Mesenteric fat pad (tissue), 1 donor: ENCODE measurements around the gene FTSJ3. TPM values are rescaled to one million over a fixed set of nuclear protein-coding genes. Genes with fewer than 3 reads are reported as not detected.
"Not testable (repeated sequence)": the region's sequence is repeated elsewhere in the genome, so short reads cannot be mapped to it uniquely, and the experiment has no call there.

Experiments used
- DNase-seq: peaks from one replicate; pipeline ENCODE4 v3.0.0-alpha.2; 2020; ENCODE audit warnings: low spot score
- long read RNA-seq: library from polyadenylated mRNA; unstranded; transcript quantifications from one replicate; pipeline ENCODE4 v2.0.0, GENCODE V29; 2020
- total RNA-seq: library from RNA; stranded (reverse); fragmentation: NEBNext Ultra II Directional; extraction: Animal tissue kit (Norgen Biotek cat#: 25700); gene quantifications from one replicate; pipeline ENCODE4 v1.2.1, GENCODE V29; 2021
- donor health status: DM: yes; HTN: yes; CAD: no.

Gene FTSJ3
- 28.8 TPM for total RNA-seq
- long read RNA-seq, transcript FTSJ3-201 (21 exons, 3,559 nt), result major isoform, 51 of 113 reads
- long read RNA-seq, partial matches to known transcripts, result 56 of 113 reads
- long read RNA-seq, other reads (novel, unspliced or antisense), result 6 of 113 reads

- DNase-seq, result peak; percentile 97
These were observed at the start of gene FTSJ3, which contains the start of gene PSMC5 for GRCh38 chr17:63827002-63827800. Gene FTSJ3, minus strand, starts transcription at chr17:63827663. Its CDS starts 761 bp downstream, at chr17:63826902. Gene PSMC5, plus strand, starts transcription at chr17:63827431. Its CDS starts 60 bp downstream, at chr17:63827491.

GRCh38 chr17:63874693-63875092 lies 47.2 kb upstream of the FTSJ3 start:
- not testable (repeated sequence) for DNase-seq

DNA sequence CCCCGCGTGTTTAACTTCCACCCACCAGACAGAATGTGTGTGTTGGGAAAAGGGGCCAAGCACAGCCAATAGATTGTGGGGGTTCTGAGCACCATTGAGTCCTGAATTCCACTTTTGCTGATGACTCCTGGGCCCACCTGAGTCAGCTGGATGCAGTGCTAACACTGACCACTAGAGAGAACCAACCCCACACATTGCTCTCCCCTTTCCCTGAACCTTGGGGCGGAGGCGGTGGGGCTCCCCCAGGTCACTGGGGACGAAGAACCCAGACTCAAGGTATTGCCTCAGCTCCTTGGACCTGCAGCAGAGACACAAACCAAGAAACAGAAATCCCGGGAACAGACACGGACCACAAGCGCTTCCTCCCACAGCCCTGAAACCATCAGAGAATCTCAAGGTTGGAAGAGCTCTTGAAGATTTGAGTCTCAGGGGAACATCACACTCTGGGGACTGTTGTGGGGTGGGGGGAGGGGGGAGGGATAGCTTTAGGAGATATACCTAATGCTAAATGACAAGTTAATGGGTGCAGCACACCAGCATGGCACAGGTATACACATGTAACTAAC lies 46.7 kb upstream of the FTSJ3 start:
- DNase-seq, result not testable (repeated sequence)

DNA sequence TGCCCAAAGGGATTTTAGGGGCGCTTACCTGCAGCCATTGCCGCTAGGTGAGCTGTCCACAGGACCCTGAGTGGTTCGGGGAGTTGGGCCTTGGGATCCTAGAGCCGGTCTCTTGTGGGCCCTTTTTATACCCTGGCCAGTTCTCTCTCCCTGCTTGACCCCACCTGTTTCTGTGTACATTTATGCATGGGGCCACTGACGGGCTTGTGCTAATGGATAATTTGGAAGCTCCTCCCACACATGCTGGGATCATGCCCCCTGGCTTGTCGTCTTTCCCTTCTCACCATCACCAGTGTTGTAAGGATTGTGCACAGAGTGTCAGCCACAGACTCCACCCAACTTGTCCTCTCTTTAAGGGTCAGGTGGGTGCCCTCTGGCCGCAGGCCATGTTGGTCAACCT lies 46.1 kb upstream of the FTSJ3 start, which contains the start of gene CSH2:
CSH2 (minus strand) TSS at position 101 of the 400 bp plus-strand sequence; CDS start at position 38, 63 bp downstream.
- not testable (repeated sequence) for DNase-seq

DNA sequence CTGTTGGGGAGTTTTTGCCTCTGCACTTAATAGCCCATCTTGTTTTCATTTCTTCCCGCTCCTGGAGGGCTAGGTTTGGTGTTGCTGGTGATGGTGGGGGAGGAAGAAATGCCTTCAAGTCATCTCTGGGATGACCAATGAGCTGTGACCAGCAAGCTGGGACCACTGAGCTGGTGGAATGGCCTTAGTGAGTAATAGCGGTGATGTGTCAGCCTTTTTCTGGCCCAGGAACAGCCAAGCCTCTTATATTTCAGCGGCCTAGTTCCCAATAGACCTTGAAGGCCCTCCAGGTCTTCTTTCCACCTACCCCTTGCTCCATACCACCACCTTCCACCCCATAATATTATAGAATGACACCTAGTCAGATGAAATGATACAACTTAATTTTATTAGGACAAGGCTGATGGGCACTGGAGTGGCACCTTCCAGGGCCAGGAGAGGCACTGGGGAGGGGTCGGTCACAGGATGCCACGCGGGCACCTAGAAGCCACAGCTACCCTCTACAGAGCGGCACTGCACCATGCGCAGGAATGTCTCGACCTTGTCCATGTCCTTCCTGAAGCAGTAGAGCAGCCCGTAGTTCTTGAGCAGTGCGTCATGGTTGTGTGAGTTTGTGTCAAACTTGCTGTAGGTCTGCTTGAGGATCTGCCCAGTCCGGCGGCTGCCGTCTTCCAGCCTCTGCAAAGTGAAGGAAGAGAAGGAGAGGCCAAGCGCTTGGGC lies 44.3 kb upstream of the FTSJ3 start:
- DNase-seq, result not testable (repeated sequence)

DNA sequence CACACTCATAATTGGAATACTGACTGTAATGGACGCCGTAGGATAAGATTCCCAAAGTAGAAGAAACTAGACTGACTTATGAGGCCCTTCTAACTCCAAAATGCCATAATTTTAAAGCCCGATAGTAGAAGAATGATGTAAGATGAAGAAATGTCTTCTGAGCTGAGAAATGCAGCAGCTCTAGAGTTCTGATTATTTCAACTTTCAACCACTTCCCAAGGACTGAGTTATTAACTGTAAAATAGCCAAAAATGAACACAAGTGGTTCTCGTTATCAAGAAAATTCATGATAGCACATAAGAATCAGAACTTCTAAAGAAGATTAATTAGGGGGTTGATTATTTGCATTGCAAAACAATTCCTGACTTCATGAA lies 42.8 kb upstream of the FTSJ3 start:
- not testable (repeated sequence) for DNase-seq

DNA sequence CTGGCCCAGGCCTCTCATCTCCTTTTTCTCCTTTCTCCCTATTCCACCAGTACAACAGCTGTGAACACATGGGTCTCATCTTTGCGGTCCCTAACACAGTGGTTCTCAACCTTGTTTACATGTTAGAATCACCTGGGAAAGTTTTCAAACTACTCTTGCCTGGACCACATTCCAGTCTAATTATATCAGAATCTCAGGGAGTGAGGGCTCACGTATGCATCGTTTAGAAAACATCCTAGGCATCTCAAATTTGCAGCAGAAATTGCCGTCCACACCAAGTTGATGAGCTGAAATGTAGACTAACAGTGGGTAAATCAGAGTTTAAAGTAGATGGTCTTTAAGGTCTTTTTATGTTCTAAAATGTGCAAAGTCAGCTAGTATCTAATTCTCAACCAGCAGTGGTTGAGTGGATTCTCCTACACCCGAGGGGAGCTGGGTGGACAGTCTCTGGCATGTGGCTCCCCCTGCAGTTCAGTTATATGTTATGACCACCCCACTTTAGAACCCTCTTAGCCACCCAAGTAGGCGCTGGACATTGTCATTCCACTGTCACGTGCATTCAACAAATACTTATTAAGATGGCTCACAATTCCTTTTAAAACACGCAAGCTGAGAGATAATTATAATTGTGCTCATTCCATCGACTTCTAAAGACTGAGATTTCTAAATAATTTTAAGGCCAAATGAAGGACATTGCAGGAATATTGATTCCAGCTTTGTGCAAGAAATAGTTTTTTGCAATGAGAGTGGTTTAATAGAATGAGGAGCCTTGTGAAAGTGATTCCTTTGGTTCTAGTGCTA lies 42.2 kb upstream of the FTSJ3 start:
- DNase-seq, result not testable (repeated sequence)

DNA sequence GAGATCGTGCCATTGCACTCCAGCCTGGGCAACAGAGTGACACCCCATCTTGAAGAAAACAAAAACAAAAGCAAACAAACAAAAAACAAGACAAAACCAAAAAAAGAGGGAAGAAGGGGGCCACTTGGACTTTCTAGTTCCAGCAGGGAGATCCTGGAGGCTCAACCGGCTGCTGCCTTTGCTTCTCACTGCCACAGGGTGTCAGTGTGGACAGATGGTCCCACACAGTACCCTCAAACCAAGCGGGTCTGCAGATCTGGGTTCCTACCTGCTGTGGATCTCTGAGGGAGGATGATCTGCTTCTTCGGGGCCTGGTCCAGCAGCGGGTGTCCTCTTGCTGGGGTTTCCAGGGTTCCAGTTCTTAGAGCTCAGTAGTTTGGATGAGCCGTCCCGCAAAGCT lies 39.2 kb upstream of the FTSJ3 start:
- not testable (repeated sequence) for DNase-seq

- DNase-seq, result no peak
These were observed 31.8 kb upstream of the FTSJ3 start for GRCh38 chr17:63859257-63859656.

- not testable (repeated sequence) for DNase-seq
These were observed 29.0 kb upstream of the FTSJ3 start for GRCh38 chr17:63856425-63856824.

DNA sequence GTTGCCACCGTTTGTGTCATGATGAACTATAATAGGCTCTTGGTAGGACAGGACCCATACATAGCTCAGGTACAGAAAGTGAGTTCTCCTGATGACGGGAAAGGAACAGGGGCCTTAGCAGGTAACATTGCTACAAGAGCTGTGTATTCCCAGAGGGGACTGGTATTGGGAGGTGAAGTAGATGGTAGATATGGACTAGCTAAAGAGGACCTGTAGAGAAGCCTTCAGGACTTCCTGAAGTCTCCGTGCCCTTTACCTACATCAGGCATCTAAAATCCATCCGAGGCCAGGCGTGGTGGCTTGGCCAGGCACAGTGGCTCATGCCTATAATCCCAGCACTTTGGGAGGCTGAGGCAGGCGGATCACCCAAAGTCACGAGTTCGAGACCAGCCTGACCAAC lies 27.7 kb upstream of the FTSJ3 start:
- DNase-seq, result no peak

DNA sequence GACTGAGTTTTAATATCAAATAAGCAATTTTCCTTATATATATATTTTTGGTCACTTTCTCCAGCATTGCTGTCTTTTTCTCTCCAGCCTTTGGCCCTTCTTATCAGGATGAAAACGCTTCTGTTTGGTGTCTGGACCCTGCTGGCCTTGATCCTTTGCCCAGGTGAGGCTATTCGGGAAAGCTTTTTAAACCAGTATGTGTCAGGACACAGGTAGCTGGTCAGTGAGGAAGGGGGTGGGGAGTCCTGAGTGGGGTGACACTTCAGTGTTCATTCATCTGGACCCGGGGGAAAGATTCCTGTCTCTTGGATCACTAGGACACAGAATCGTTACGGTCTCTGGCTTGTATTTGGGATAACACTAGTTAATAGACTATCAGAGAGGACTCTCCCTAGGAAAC lies 27.2 kb upstream of the FTSJ3 start:
- DNase-seq, result no peak

DNA sequence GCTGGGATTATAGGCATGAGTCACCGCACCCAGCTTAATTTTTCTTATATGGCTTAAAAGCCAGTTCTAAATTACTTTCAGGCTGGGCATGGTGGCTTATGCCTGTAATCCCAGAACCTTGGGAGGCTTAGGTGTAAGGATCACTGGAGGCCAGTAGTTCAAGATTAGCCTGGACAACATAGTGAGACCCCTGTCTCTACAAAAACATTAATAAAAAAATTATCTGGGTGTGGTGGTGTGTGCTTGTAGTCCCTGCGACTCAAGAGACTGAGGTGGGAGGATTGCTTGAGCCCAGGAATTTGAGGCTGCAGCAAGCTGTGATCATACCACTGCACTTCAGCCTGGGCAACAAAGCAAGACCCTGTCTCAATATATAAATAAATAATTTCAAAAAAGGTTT lies 25.8 kb upstream of the FTSJ3 start:
- DNase-seq, result no peak

DNA sequence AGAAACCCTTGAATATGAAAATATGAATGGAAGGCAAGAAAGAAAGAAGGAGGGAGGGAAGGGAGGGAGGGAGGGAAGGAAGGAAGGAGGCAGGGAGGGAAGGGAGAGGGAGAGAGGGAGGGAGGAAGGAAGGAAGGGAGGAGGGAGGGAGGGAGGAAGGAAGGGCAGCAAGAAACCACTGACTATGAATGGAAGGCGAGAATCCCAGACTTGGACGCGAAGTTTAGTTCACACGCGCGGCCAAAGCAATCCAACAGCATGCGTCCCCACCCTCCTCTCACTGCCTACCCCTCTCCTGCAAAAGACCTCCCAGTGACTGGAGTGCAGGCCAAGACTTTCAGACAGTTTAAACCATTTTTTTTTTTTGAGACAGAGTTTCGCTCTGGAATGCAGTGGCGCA lies 22.9 kb upstream of the FTSJ3 start:
- DNase-seq, result no peak

DNA sequence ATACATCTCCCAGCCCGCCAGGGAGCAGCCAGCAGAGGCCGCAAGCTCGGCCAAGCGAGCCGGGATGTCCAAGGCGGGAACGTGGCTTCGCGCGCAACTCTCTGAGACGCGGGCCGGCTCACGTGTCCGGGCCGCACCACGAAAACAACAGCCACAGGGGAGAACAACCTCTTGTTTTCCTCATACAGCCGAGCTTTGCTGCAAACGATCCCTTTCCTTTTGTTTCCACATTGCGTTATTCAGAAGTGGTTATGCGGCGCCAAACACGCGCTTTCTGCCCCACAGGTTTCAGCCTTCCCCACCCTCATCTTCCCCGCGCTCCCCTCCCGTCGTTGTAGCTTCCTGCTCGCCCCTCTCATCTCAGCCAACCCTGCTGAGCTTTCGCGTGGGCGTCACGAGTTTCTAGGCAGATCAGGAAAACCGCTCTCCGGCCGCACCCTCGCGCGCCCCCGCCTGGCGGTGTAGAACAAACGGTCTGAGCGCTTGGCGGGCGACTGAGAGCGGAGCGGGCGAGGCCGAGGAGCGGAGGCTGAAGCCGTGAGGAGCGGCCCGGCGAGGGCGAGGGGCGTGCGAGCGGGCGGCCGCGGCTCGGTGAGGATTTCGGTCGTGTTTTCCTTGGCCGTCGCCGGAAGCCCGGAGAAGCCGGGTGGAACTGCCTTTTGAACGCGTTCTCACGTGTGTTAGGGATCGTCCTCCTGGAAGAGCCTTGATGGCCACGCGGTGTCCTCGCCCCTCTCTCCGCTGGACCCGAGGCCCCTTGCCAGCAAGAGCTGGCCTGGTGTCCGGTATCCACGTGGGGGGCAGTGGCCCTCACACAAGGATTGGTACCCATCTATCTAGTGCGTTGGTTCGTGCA lies 21.6 kb upstream of the FTSJ3 start:
- DNase-seq, result peak; percentile 98

DNA sequence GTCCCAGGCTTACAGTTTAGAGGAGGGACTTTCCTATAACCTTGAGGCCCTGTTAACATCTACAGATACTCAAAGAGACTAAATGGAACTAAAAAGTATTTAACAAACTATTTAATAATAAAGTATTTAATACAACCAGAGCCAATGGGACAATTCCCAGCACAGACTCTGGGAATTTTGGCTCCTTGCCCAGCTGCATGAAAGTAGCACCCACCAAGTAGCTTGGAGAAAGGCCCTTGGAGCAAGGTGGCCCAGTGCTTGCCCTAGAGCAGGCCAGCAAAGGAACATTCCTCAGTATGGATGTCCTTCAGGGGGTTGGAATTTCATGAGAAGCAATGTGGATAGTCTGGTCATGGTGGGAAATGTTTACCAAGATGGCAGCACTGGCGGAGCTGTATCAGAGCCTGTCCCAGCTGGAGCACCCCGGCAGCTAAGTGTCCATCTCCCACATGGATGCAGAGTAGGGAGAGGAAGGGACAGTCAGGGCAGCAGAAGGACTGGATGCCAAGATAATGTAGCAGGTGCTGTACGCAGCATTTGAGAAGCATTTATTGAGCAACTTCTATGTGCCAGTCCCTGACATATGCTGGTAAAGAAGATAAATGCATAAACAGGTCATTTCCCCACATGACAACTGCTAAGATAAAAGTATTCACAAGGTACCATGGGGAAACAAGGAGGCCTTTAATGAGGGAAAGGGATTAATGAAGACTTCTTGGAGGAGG lies 20.2 kb upstream of the FTSJ3 start:
- DNase-seq, result no peak

DNA sequence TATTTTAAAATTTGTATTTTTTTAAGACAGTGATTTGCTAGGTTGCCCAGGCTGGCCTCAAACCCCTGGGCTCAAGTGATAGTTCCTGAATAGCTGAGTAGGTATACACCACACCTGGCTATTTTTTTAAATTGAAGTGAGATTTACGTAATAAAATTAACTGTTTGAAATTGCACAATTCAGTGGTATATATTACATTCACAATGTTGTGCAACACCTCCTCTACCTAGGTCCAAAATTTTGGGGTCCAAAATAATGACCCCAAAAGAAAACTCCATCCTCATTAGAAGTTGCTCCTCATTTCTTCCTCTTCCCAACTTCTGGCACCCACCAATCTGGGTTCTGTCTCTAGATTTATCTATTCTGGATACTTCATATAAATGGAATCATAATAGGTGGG lies 18.0 kb upstream of the FTSJ3 start:
- DNase-seq, result no peak

DNA sequence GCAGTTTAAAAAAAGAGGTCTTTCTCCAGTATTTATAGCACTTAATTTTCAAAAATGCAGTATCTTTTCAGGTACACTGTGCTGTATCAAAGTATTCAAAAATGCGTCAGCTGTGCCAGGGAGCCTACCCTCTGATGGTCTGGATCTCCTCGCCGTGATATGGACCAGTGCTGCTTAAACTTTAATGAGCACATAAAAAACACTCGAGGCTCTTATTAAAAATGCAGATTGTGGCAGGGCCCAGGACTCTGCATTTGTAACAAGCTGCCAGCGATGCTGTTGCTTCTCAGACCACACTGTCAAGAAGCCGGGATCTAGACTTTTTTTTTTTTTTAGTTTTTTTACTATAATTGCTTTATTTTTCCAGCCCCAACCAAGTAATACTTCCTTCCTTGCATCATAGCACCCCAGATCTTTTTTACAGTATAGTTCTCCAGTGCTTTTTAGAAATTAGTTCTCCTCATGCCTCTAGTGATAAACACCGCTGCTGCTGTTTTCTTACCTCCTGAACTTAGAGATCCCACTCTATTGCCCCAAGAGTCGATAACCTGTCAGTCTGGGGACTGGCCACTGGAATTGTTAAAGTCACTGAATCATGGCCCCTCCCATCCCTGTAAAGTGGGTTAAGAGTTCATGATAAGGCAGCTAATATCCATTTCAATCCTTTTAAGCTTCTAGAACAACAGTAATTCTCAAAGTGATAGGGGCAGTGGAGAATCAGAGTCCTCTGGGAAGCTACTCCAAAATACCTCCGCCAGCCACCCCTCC lies 16.6 kb upstream of the FTSJ3 start:
- DNase-seq, result no peak
